ENCODE data around the gene CCL4. TPM values are rescaled to one million over a fixed set of nuclear protein-coding genes. Genes with fewer than 3 reads are reported as not detected.

CCL4 gene
- total RNA-seq, 1 donor from 2014 or later = 23.4 TPM

- H3K4me2 ChIP-seq (ENCODE audit: low read length) = no peak overlapping the region
- H3K27ac ChIP-seq (ENCODE audit: low read depth, low read length) = no peak overlapping the region
- H3K36me3 ChIP-seq (ENCODE audit: insufficient read depth, low read length) = no peaks in the 10 kb centered on the region
- Mint-ChIP-seq H3K27me3 (ENCODE audit: low read depth, unreplicated experiment) (peaks cover 7% of the 10 kb centered on the region), H3K4me1 (ENCODE audit: low read depth, unreplicated experiment) (no peaks in the 10 kb centered on the region), H3K36me3 (ENCODE audit: low read depth, unreplicated experiment) (no peaks in the 10 kb centered on the region), H3K4me3 (ENCODE audit: unreplicated experiment) (no peak overlapping the region), H3K27ac (ENCODE audit: unreplicated experiment) (no peak overlapping the region), H3K9me3 (ENCODE audit: unreplicated experiment) (no peaks in the 10 kb centered on the region)
- no peak overlapping the region for H3K4me3 ChIP-seq (ENCODE audit: insufficient read depth, low read depth, low read length)
- no peaks in the 10 kb centered on the region for H3K4me1 ChIP-seq (ENCODE audit: insufficient read depth, low read length)
- DNase-seq (ENCODE audit: low read depth) = no peak
- H3K27me3 ChIP-seq (ENCODE audit: insufficient read depth, low read length) = no peaks in the 10 kb centered on the region
- TF ChIP-seq EZH2 (IDR thresholded peaks at IDR 0.05; ENCODE audit: insufficient read depth, low read length) (no peak), CTCF (IDR thresholded peaks at IDR 0.05; ENCODE audit: insufficient read depth, low read depth, low read length) (no peak)
- no peak for FAIRE-seq
- H4K20me1 ChIP-seq (ENCODE audit: insufficient read depth, low read length) = no peaks in the 10 kb centered on the region
- H3K79me2 ChIP-seq (ENCODE audit: insufficient read depth, low read length) = no peaks in the 10 kb centered on the region
- H2AFZ ChIP-seq (ENCODE audit: low read depth, low read length) = no peak overlapping the region
- no peaks in the 10 kb centered on the region for H3K9me3 ChIP-seq (ENCODE audit: insufficient read depth, low read depth, low read length)
- no peak overlapping the region for H3K9ac ChIP-seq (ENCODE audit: low read length)
These were observed 39.2 kb downstream of the CCL4 start for GRCh38 chr17:36142806-36143205.

GRCh38 chr17:36144014-36144413 lies 40.4 kb downstream of the CCL4 start:
- Histone ChIP-seq H3K9me3 (ENCODE audit: insufficient read depth, low read depth, low read length) (no peaks in the 10 kb centered on the region), H3K4me2 (ENCODE audit: low read length) (no peak overlapping the region), H3K27ac (ENCODE audit: low read depth, low read length) (no peak overlapping the region), H4K20me1 (ENCODE audit: insufficient read depth, low read length) (no peaks in the 10 kb centered on the region), H3K4me1 (ENCODE audit: insufficient read depth, low read length) (peaks cover 3% of the 10 kb centered on the region), H3K4me3 (ENCODE audit: insufficient read depth, low read depth, low read length) (no peak overlapping the region), H2AFZ (ENCODE audit: low read depth, low read length) (no peak overlapping the region), H3K27me3 (ENCODE audit: insufficient read depth, low read length) (no peaks in the 10 kb centered on the region), H3K9ac (ENCODE audit: low read length) (no peak overlapping the region), H3K79me2 (ENCODE audit: insufficient read depth, low read length) (no peaks in the 10 kb centered on the region), H3K36me3 (ENCODE audit: insufficient read depth, low read length) (no peaks in the 10 kb centered on the region)
- Mint-ChIP-seq H3K27me3 (ENCODE audit: low read depth, unreplicated experiment) (peaks cover 7% of the 10 kb centered on the region), H3K9me3 (ENCODE audit: unreplicated experiment) (no peaks in the 10 kb centered on the region), H3K27ac (ENCODE audit: unreplicated experiment) (no peak overlapping the region), H3K36me3 (ENCODE audit: low read depth, unreplicated experiment) (no peaks in the 10 kb centered on the region), H3K4me3 (ENCODE audit: unreplicated experiment) (no peak overlapping the region), H3K4me1 (ENCODE audit: low read depth, unreplicated experiment) (peaks cover 2% of the 10 kb centered on the region)
- DNase-seq (ENCODE audit: low read depth) (no peak), FAIRE-seq (no peak)
- TF ChIP-seq CTCF (IDR thresholded peaks at IDR 0.05; ENCODE audit: insufficient read depth, low read depth, low read length) (no peak), EZH2 (IDR thresholded peaks at IDR 0.05; ENCODE audit: insufficient read depth, low read length) (no peak)

GRCh38 chr17:36144981-36145729 lies 41.5 kb downstream of the CCL4 start:
- peaks cover 11% of the 10 kb centered on the region for H3K4me1 ChIP-seq (ENCODE audit: insufficient read depth, low read length)
- FAIRE-seq = no peak
- no peaks in the 10 kb centered on the region for H3K36me3 Mint-ChIP-seq (ENCODE audit: low read depth, unreplicated experiment)
- H2AFZ ChIP-seq (ENCODE audit: low read depth, low read length) = no peak overlapping the region
- no peaks in the 10 kb centered on the region for H3K27me3 ChIP-seq (ENCODE audit: insufficient read depth, low read length)
- H3K4me1 Mint-ChIP-seq (ENCODE audit: low read depth, unreplicated experiment) = peaks cover 8% of the 10 kb centered on the region
- peaks cover 7% of the 10 kb centered on the region for H3K27me3 Mint-ChIP-seq (ENCODE audit: low read depth, unreplicated experiment)
- H3K27ac ChIP-seq (ENCODE audit: low read depth, low read length) = no peak overlapping the region
- H3K4me3 ChIP-seq (ENCODE audit: insufficient read depth, low read depth, low read length) = no peak overlapping the region
- no peaks in the 10 kb centered on the region for H3K9me3 ChIP-seq (ENCODE audit: insufficient read depth, low read depth, low read length)
- no peaks in the 10 kb centered on the region for H3K36me3 ChIP-seq (ENCODE audit: insufficient read depth, low read length)
- no peak overlapping the region for H3K9ac ChIP-seq (ENCODE audit: low read length)
- TF ChIP-seq CTCF (IDR thresholded peaks at IDR 0.05; ENCODE audit: insufficient read depth, low read depth, low read length) (no peak), EZH2 (IDR thresholded peaks at IDR 0.05; ENCODE audit: insufficient read depth, low read length) (no peak)
- H3K27ac Mint-ChIP-seq (ENCODE audit: unreplicated experiment) = no peak overlapping the region
- DNase-seq (ENCODE audit: low read depth) = no peak
- H3K9me3 Mint-ChIP-seq (ENCODE audit: unreplicated experiment) = no peaks in the 10 kb centered on the region
- no peak overlapping the region for H3K4me3 Mint-ChIP-seq (ENCODE audit: unreplicated experiment)
- H3K79me2 ChIP-seq (ENCODE audit: insufficient read depth, low read length) = no peaks in the 10 kb centered on the region
- H3K4me2 ChIP-seq (ENCODE audit: low read length) = no peak overlapping the region
- H4K20me1 ChIP-seq (ENCODE audit: insufficient read depth, low read length) = no peaks in the 10 kb centered on the region

Measured in astrocyte (in vitro differentiated cells and primary cell).